ENCODE data around the gene CAPN10.

Gene CAPN10

DNA sequence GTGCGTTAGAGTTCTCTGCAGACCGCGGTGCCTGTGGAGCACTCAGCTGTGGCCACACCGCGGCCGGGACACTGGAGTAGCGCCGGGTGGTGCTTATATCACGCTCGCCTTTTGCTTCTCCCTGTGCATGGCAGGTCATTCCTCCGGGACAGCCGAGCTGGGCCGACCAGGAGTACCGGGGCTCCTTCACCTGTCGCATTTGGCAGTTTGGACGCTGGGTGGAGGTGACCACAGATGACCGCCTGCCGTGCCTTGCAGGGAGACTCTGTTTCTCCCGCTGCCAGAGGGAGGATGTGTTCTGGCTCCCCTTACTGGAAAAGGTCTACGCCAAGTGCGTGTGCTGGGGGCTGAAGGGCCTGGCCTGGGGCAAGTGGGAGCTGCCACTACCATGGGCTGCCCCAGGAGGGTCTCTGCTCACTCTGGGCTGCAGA lies 4.2 kb downstream of the CAPN10 start:
- DNase-seq = no peak

GRCh38 chr2:240591226-240591625 lies 4.7 kb downstream of the CAPN10 start:
- DNase-seq = no peak

- no peak for DNase-seq
Observed at GRCh38 chr2:240591784-240592183, 5.2 kb downstream of the CAPN10 start.

GRCh38 chr2:240593026-240593702 lies 6.6 kb downstream of the CAPN10 start:
- DNase-seq = no peak

GRCh38 chr2:240593703-240594451 lies 7.3 kb downstream of the CAPN10 start:
- DNase-seq = no peak

DNA sequence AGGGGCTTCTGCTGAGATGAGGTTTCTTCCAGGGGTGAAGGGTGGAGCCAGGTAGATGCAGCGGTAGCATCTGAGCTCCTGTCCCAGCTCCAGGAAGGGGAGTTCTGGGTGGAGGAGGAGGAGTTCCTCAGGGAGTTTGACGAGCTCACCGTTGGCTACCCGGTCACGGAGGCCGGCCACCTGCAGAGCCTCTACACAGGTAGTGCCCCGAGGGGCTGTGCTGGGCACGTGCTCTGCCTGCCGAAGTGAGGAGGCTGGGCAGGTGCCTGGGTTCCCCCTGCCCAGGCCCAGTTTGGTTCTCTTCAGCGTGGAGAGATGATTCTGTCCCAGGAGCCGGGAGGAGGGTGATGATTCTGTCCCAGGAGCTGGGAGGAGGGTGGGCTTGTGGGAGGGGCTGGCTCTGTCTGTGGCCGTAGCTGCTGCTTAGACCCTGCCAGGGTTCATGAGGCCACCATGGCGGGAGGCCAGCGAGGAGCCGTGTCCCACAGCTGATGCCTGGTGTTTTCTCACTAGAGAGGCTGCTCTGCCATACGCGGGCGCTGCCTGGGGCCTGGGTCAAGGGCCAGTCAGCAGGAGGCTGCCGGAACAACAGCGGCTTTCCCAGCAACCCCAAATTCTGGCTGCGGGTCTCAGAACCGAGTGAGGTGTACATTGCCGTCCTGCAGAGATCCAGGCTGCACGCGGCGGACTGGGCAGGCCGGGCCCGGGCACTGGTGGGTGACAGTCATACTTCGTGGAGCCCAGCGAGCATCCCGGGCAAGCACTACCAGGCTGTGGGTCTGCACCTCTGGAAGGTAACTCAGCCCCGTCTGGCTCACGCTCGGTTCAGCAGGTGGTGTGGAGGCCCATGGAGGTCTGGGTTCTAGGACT lies 8.2 kb downstream of the CAPN10 start:
- no peak for DNase-seq

- no peak for DNase-seq
Observed at GRCh38 chr2:240595381-240596079, 9.0 kb downstream of the CAPN10 start.

GRCh38 chr2:240596080-240596460 lies 9.5 kb downstream of the CAPN10 start:
- DNase-seq = no peak

- DNase-seq = no peak
Observed at GRCh38 chr2:240596491-240596931, 10.0 kb downstream of the CAPN10 start.

DNA sequence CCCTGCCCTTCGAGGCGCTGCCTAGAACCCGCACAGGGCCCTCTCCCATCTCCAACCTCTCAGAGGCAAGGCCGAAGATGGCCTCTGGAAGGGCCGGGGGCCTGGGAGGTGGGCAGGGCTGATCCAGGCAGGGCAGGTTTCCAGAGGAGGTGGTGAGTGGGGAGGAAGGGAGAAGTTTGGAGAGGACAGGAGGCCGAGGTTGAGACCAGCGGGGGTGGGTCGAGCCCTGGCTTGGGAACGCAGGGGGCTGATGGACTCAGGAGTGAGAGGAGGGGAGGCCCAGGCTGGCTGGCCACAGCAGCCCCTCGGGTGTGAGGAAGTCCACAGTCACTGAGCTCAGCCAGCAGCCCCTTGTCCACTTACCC lies 10.5 kb downstream of the CAPN10 start:
- DNase-seq = no peak

DNA sequence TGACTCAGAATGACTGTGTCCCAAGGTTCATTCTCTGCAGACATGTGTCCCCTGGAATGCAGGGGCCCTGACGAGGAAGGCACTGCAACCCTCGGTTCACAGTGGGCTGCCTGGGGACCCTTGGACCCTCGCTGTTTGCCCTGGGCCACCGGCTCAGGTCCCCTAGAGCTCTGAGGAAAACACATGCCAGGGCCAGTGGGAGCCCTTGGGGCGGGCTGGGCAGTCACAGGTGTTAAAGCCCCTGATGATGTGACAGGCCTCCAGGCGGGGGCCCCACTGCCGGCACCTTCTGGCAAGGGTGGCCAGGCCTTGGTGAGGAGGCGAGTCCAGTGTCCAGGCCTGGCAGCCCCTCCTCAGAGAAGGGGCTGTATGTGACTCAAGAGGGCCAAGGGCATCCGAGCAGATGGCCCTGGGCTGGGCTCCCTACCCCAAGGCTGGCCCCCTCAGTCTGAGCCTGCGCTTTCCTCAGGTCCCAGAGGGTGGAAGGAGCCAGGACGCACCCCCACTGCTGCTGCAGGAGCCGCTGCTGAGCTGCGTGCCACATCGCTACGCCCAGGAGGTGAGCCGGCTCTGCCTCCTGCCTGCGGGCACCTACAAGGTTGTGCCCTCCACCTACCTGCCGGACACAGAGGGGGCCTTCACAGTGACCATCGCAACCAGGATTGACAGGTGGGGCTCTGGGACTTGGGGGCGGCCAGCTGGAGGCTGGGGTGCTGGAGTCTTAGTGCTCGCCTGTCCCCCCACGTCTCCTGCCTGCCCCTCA lies 11.1 kb downstream of the CAPN10 start:
- no peak for DNase-seq

- no peak for DNase-seq
Observed at GRCh38 chr2:240598311-240598911, 11.9 kb downstream of the CAPN10 start.

DNA sequence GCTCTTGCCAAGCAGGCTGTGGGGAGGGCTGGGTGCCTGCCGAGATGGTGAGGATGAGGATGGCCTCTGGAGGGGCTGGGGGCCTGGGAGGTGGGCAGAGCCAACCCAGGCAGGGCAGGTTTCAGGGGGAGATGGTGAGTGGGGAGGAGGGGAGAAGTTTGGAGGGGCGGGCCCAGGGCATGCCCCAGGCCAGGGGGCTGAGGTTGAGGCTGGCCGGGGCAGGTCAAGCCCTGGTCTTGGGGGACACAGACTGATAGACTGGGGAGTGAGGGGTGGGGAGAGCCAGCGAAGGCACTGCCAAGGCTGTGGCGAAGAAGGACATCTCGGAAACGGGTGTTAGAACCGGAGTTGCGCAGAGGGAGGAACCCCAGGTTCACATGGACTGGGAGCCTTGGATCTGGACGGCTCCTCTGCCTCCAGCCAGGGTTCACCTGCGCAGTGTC lies 12.6 kb downstream of the CAPN10 start:
- DNase-seq = no peak

GRCh38 chr2:240600451-240600961 lies 14.0 kb downstream of the CAPN10 start:
- DNase-seq = no peak

DNA sequence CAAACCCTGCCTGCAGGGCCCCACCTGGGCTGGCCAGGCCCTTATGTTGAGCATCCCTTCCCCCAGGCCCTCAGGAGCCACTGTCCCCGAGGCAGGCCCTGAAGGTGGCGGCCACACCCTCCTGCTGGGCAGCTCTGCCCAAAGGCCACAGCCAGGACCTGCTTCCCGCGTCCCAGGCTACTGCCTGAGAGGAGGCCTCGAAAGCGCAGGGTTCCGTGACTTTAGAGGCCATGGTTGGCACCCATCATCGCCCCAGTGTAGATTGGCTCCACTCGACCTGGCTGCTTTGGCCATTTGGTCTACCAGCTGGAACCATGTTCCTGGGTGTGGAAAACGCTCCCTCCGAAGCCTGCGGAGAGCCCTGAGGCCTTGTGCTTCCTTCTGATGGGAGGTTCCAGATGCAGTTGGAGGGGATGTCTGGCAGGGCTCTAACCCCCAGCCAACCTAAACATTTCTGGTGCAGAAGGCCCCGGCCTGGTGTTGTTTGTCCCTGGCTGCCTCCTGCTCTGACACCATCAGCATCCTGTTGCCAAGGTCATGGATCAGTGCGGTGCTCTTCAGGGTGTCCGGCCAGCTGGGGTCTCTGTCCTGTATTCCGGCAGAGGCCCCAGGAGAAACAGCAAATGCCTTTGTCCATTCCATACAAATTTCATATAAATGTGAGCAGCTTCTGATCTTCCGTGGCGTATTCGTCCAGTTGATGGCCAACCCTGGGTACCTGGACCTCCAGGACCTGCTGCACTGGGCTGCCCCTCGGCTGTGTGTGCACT lies 14.7 kb downstream of the CAPN10 start:
- peak; percentile 1 for DNase-seq

- DNase-seq = peak; percentile 0
Observed at GRCh38 chr2:240601831-240602160, 15.3 kb downstream of the CAPN10 start.

DNA sequence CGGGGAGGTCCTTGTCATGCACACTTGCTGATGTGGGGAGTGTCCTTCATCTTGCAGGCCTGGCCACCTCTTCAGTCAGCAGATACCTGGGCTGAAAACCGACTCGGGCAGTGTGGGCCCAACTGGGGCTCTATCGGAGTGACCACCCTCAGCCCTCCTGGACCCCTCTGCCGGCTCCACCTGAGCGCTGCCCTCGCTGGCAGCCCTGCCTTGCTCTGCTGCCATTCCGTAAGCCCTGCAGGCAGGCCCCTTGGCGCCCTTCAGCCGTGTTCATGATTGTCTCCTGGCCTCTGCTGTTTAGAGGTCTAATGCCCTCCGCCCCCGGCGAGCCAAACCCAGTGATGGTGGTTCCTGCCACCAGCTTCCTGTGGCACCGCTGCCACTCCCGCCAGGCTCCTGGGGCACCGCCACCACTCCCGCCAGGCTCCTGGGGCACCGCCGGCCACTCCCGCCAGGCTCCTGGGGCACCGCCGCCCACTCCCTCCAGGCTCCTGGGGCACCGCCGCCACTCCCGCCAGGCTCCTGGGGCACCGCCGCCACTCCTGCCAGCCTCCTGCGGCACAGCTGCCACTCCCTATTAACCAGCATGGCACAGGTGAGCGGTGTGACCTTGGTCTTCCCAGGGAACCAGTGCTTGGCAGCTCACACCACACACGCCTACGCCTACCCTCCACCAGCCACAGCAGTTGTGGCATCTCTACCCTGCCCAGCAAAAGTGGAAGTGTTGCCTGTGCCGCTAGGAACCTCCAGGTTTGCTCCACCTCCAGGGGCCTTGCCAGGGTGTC lies 15.9 kb downstream of the CAPN10 start:
- no peak for DNase-seq

DNA sequence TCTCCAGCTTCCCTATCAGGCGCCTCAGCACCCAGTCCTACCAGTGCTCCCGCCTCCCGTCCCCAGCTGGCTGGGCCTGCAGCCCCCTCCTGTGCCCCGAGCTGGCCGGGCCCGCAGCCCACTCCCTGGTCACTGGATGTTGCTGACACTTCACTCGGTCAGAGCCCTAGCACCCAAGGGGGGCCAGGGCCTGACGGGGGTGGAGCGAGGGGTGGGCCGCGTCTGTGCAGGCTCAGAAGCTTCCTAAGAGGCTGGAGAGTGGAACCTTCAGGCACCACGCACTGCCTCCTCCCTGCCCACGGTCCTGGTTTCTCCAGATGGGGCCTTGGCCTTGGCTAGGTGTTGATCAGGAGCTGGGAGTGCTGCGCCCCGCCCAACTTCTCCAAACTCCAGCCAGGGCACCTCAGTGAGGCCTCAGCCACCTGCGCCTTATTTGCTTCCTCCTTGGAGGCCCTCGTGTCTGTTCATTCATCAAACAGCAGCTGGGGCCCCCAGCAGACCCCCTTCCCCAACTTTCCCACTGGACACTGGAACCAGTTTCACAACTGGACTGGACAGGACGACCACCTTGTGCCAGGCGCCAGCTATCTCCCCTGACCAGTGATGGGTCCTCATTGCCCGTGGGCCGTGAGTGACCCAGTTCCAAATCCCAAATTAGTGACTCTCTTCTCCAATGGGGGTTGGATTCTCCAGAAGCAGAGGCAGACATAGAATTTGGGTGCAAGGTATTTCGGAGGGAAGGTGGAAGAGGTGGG lies 16.7 kb downstream of the CAPN10 start:
- DNase-seq = no peak

- DNase-seq = no peak
Observed at GRCh38 chr2:240603846-240604245, 17.3 kb downstream of the CAPN10 start.

All from activated gamma-delta T cell treated with Interleukin-2 at 50 U/mL for 16 hours (primary cell).